ENCODE results near the gene PLCG2.

DNA sequence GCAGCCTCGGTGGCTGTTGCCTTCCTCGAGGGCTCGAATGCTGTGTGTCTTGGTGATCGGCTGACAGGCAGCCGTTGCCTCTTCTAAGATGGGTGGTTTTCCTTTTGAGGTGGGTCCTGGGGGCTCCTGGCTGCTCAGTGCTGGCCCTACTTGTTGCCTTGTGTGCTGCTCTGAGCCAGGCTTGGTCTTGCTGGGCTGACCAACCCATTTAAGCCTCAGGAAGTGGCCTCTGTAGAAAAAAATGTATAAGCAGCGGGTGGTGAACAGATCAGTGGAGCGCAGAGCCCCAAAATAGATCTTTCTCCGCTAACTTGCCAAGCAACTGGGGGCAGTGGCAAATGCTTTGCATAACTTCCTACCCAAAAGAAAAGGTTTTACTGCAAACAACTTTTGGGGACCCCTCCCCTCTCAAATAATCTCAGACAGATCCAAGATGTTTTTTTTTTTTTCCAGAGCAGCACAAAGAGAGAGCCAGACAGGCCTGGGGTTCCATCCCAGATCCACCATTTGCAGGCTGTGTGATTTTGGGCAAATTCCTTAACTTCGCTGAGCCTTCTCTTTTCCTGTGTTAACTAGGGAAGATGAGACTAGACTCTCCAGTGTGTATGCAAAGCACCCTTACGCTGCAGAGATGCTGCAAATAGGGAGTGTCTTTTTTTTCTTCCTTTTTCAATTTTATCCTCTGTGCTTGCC lies 42.5 kb downstream of the PLCG2 start:
- no peak for TF ChIP-seq POLR2A (IDR thresholded peaks at IDR 0.05)
- TF ChIP-seq, protein P1, sequence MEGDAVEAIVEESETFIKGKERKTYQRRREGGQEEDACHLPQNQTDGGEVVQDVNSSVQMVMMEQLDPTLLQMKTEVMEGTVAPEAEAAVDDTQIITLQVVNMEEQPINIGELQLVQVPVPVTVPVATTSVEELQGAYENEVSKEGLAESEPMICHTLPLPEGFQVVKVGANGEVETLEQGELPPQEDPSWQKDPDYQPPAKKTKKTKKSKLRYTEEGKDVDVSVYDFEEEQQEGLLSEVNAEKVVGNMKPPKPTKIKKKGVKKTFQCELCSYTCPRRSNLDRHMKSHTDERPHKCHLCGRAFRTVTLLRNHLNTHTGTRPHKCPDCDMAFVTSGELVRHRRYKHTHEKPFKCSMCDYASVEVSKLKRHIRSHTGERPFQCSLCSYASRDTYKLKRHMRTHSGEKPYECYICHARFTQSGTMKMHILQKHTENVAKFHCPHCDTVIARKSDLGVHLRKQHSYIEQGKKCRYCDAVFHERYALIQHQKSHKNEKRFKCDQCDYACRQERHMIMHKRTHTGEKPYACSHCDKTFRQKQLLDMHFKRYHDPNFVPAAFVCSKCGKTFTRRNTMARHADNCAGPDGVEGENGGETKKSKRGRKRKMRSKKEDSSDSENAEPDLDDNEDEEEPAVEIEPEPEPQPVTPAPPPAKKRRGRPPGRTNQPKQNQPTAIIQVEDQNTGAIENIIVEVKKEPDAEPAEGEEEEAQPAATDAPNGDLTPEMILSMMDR (IDR thresholded peaks at IDR 0.05): no peak
